K562 (cell line): Measurements from ENCODE around the gene PPIL6. TPM values are rescaled to one million over a fixed set of nuclear protein-coding genes. Genes with fewer than 3 reads are reported as not detected.
A peak's percentile ranks its signal among the peaks of the same experiment; 100 is the strongest.

Experiments used
- ARID3A ChIP-seq: IDR thresholded peaks from 2 replicates; pipeline ENCODE4 v1.6.1; 2012; ENCODE audit warnings: low read depth, low read length, improper control_type of control experiment, borderline replicate concordance
- CEBPG ChIP-seq, 3 experiments: fragments of 200-800 bp in 1 of 3; sonication (Bioruptor generic) in 1 of 3; sonication (generic) in 1 of 3; formaldehyde crosslinking in 1 of 3; IDR thresholded peaks in 2 of 3; conservative IDR thresholded peaks in 1 of 3; 2 replicates each; pipeline versions ENCODE4 v1.6.1 to v1.8.0; 2016 to 2022; ENCODE audit warnings: missing compliant biosample characterization in 2 of 3, missing genetic modification characterization in 2 of 3, mild to moderate bottlenecking in 1 of 3, missing genetic modification reagents in 1 of 3
- CTCF ChIP-seq, 3 experiments: IDR thresholded peaks in 2 of 3; conservative IDR thresholded peaks in 1 of 3; 2 replicates each; pipeline ENCODE4 v1.5.1; 2011 to 2012; ENCODE audit warnings: low read length in 3 of 3, mild to moderate bottlenecking in 3 of 3, control low read depth in 2 of 3, improper control_type of control experiment in 1 of 3, inconsistent platforms in 1 of 3, low read depth in 1 of 3, mixed read lengths in 1 of 3, moderate library complexity in 1 of 3; ENCODE audit not compliant: insufficient read depth in 2 of 3
- GABPB1 ChIP-seq: sonication (generic); formaldehyde crosslinking; IDR thresholded peaks from 2 replicates; pipeline ENCODE4 v1.8.0; 2022; ENCODE audit warnings: mild to moderate bottlenecking, missing genetic modification reagents
- HDGF ChIP-seq: fragments of 450-650 bp; IDR thresholded peaks from 2 replicates; pipeline ENCODE4 v1.6.1; 2016
- PBX2 ChIP-seq, 2 experiments: IDR thresholded peaks in 1 of 2; conservative IDR thresholded peaks in 1 of 2; 2 replicates each; pipeline ENCODE4 v1.6.1; 2016; ENCODE audit warnings: low read depth in 2 of 2, mild to moderate bottlenecking in 1 of 2, missing compliant biosample characterization in 1 of 2, missing genetic modification characterization in 1 of 2, moderate library complexity in 1 of 2
- RFX5 ChIP-seq: IDR thresholded peaks from 2 replicates; pipeline ENCODE4 v1.6.1; 2011; ENCODE audit warnings: low read depth, mild to moderate bottlenecking, improper control_type of control experiment, low read length
- UBTF ChIP-seq, 2 experiments: IDR thresholded peaks; 2 replicates each; pipeline ENCODE4 v1.6.1; 2012; ENCODE audit warnings: improper control_type of control experiment in 2 of 2, low read depth in 2 of 2, low read length in 2 of 2, borderline replicate concordance in 1 of 2
- ZMIZ1 ChIP-seq, 2 experiments: fragments of 150-350 bp in 1 of 2; IDR thresholded peaks; 2 replicates each; pipeline ENCODE4 v1.6.1; 2012 to 2016; ENCODE audit warnings: low read depth in 2 of 2, low read length in 2 of 2, mild to moderate bottlenecking in 1 of 2, moderate library complexity in 1 of 2
- polyA plus RNA-seq, 8 experiments: library from polyadenylated mRNA; depleted of rRNA in 4 of 8; stranded (reverse) in 5 of 8; unstranded in 3 of 8; fragments of >200 nt; fragmentation: Nextera tagmentation in 2 of 8; fragmentation: Illumina TruSeq in 1 of 8; extraction: Ambion mirVana in 2 of 8; extraction: Trizol in 1 of 8; gene quantifications; 2 replicates each; pipeline versions ENCODE4 v1.2.1 to v1.2.3, GENCODE V29; 2011 to 2014; ENCODE audit warnings: inconsistent platforms in 1 of 8, missing spikeins in 1 of 8
- total RNA-seq, 7 experiments: library from RNA; depleted of rRNA in 6 of 7; stranded (reverse); fragments of >200 nt in 6 of 7; fragmentation: Illumina TruSeq in 2 of 7; extraction: Trizol in 2 of 7; gene quantifications; 2 replicates each; pipeline versions ENCODE4 v1.2.1 to v1.2.3, GENCODE V29; 2011 to 2021; ENCODE audit warnings: low replicate concordance in 1 of 7

Gene PPIL6
- total and polyA plus RNA-seq, 9 of the 15 experiments (the other 6 are each of a cell fraction or from before 2014, with no cell fraction given), result 0.03 to 0.98 (median 0.41) TPM; not detected in 1

- 0 out of 4 replicates have a peak, but pooled peaks of 1 of the 2 experiments have one; percentile 74 for TF ChIP-seq UBTF (IDR thresholded peaks at IDR 0.05; ENCODE audit: borderline replicate concordance in 1 of 2, low read depth in 2 of 2, low read length in 2 of 2)
- TF ChIP-seq PBX2 (CRISPR knock-in tag; IDR thresholded peaks at IDR 0.05; ENCODE audit: low read depth), result no peak
- TF ChIP-seq PBX2 (tag; conservative IDR thresholded peaks at IDR 0.05; ENCODE audit: low read depth), result no peak
- TF ChIP-seq ARID3A, result peak; percentile 93; the same call in 1 of the 2 replicates
- 0 out of 2 replicates have a peak, but pooled peaks have one; percentile 38 for TF ChIP-seq RFX5
- TF ChIP-seq CEBPG (CRISPR knock-in tag; IDR thresholded peaks at IDR 0.05), result 0 out of 2 replicates have a peak, but pooled peaks have one; percentile 55
- TF ChIP-seq CEBPG (tag; conservative IDR thresholded peaks at IDR 0.05 in 1 of 2, IDR thresholded peaks at IDR 0.05 in 1 of 2), result peak; percentile 9 to 21; a peak in 1 of 4 replicates
- TF ChIP-seq ZMIZ1 (IDR thresholded peaks at IDR 0.05; ENCODE audit: low read depth in 2 of 2, low read length in 2 of 2), result 0 out of 4 replicates have a peak, but pooled peaks of 1 of the 2 experiments have one; percentile 7
- TF ChIP-seq GABPB1, result peak; percentile 56; the same call in 1 of the 2 replicates
- TF ChIP-seq HDGF, result no peak
- peak; percentile 56 to 83 (median 62) for TF ChIP-seq CTCF (IDR thresholded peaks at IDR 0.05 in 2 of 3, conservative IDR thresholded peaks at IDR 0.05 in 1 of 3; ENCODE audit: insufficient read depth in 2 of 3, low read depth in 1 of 3, low read length in 3 of 3)
These were observed 57.6 kb downstream of the PPIL6 start (continued) for GRCh38 chr6:109382576-109383437.
